IMR-90 (cell line): ENCODE measurements around the gene ATP1A2. TPM values are rescaled to one million over a fixed set of nuclear protein-coding genes. Genes with fewer than 3 reads are reported as not detected.
"Not testable (repeated sequence)": the region's sequence is repeated elsewhere in the genome, so short reads cannot be mapped to it uniquely, and the experiment has no call there.

Experiments used
- ATAC-seq: fragments of 200-7000 bp; cut with Tn5 transposase; 2 replicates; pipeline ENCODE4 v1.9.1; 2020; ENCODE audit warnings: low read depth, mild to moderate bottlenecking, moderate library complexity
- BruUV-seq: library from RNA; stranded (reverse); fragments of 400-500 nt; replicated peaks from 2 replicates; lab custom pipeline; 2021; lab: Mats Ljungman, UMichigan
- CTCF ChIA-PET: fragments of 300-600 bp; formaldehyde crosslinking; extraction: SDS; loops from one replicate; lab custom pipeline; 2021; ENCODE audit warnings: antibody characterized with exemption; lab: Yijun Ruan, JAX
- POLR2A ChIA-PET: fragments of 300-600 bp; sonication (Branson Sonifier 250); formaldehyde crosslinking; loops from one replicate; lab custom pipeline; 2022; ENCODE audit warnings: antibody characterized with exemption; ENCODE audit not compliant: unreplicated experiment; lab: Charles Lee
- DNase-seq: peaks from one replicate; pipeline ENCODE4 v3.0.0; 2013
- H2AFZ ChIP-seq: replicated peaks from 2 replicates; pipeline ENCODE3; 2013; ENCODE audit warnings: low read length, mild to moderate bottlenecking; ENCODE audit not compliant: poor library complexity
- H2AK5ac ChIP-seq: 2 replicates; pipeline ENCODE4 v1.6.1; 2013; ENCODE audit warnings: low read depth, low read length, inconsistent platforms
- H2AK9ac ChIP-seq: replicated peaks from 2 replicates; pipeline ENCODE3; 2013; ENCODE audit warnings: mild to moderate bottlenecking, low read depth, low read length, moderate library complexity; ENCODE audit not compliant: poor library complexity
- H2BK120ac ChIP-seq: 2 replicates; pipeline ENCODE4 v1.6.1; 2013; ENCODE audit warnings: low read depth, low read length, inconsistent platforms
- H2BK15ac ChIP-seq: 3 replicates; pipeline ENCODE4 v1.6.1; 2013; ENCODE audit warnings: low read depth, low read length, inconsistent platforms
- H2BK20ac ChIP-seq: 2 replicates; pipeline ENCODE4 v1.6.1; 2013; ENCODE audit warnings: low read depth, mild to moderate bottlenecking, inconsistent platforms, low read length, moderate library complexity
- H2BK5ac ChIP-seq: 2 replicates; pipeline ENCODE4 v1.6.1; 2013; ENCODE audit warnings: mild to moderate bottlenecking, low read depth, low read length, inconsistent platforms; ENCODE audit not compliant: poor library complexity, severe bottlenecking
- H3K14ac ChIP-seq: replicated peaks from 2 replicates; pipeline ENCODE4 v1.6.1; 2013; ENCODE audit warnings: low read depth, low read length, inconsistent platforms
- H3K18ac ChIP-seq: 2 replicates; pipeline ENCODE4 v1.6.1; 2013; ENCODE audit warnings: low read depth, low read length, control low read depth
- H3K23ac ChIP-seq: 2 replicates; pipeline ENCODE4 v1.6.1; 2013; ENCODE audit warnings: low read depth, low read length, inconsistent platforms
- H3K27ac ChIP-seq: 2 replicates; pipeline ENCODE4 v1.5.1; 2013; ENCODE audit warnings: mild to moderate bottlenecking, control low read depth, low read length; ENCODE audit not compliant: insufficient read depth
- H3K27me3 ChIP-seq: 2 replicates; pipeline ENCODE4 v1.6.1; 2013; ENCODE audit warnings: low read length; ENCODE audit not compliant: control insufficient read depth, insufficient read depth
- H3K36me3 ChIP-seq: 2 replicates; pipeline ENCODE4 v1.6.1; 2013; ENCODE audit warnings: low read length, mixed read lengths; ENCODE audit not compliant: control insufficient read depth, insufficient read depth
- H3K4ac ChIP-seq: 2 replicates; pipeline ENCODE4 v1.6.1; 2013; ENCODE audit warnings: low read depth, low read length, inconsistent platforms
- H3K4me1 ChIP-seq: 2 replicates; pipeline ENCODE4 v1.6.1; 2013; ENCODE audit warnings: low read length, mixed read lengths; ENCODE audit not compliant: control insufficient read depth, insufficient read depth
- H3K4me2 ChIP-seq: 2 replicates; pipeline ENCODE4 v1.6.1; 2013; ENCODE audit warnings: low read depth, mild to moderate bottlenecking, control low read depth, low read length, moderate library complexity
- H3K4me3 ChIP-seq: 2 replicates; pipeline ENCODE4 v1.5.1; 2013; ENCODE audit warnings: low read depth, mild to moderate bottlenecking, control low read depth, low read length, moderate library complexity; ENCODE audit not compliant: insufficient read depth
- H3K56ac ChIP-seq: 2 replicates; pipeline ENCODE4 v1.6.1; 2013; ENCODE audit warnings: low read length, inconsistent platforms; ENCODE audit not compliant: insufficient read depth; ENCODE audit errors: extremely low read depth
- H3K79me1 ChIP-seq, 2 experiments: 2 replicates each; pipeline ENCODE4 v1.6.1; 2013; ENCODE audit warnings: low read length in 2 of 2, inconsistent platforms in 1 of 2, low read depth in 1 of 2
- H3K9ac ChIP-seq: 2 replicates; pipeline ENCODE4 v1.6.1; 2013; ENCODE audit warnings: low read depth, low read length, control low read depth
- H3K9me1 ChIP-seq: 2 replicates; pipeline ENCODE4 v1.6.1; 2013; ENCODE audit warnings: low read length, inconsistent platforms; ENCODE audit not compliant: insufficient read depth
- H3K9me3 ChIP-seq: 2 replicates; pipeline ENCODE4 v1.6.1; 2013; ENCODE audit warnings: low read length; ENCODE audit not compliant: control insufficient read depth, insufficient read depth
- H4K20me1 ChIP-seq: 2 replicates; pipeline ENCODE4 v1.6.1; 2013; ENCODE audit warnings: low read length, inconsistent platforms; ENCODE audit not compliant: insufficient read depth
- H4K5ac ChIP-seq: 2 replicates; pipeline ENCODE4 v1.6.1; 2013; ENCODE audit warnings: mild to moderate bottlenecking, low read depth, low read length, control low read depth
- H4K8ac ChIP-seq, 2 experiments: 2 replicates each; pipeline ENCODE4 v1.6.1; 2013; ENCODE audit warnings: low read depth in 2 of 2, low read length in 2 of 2, control low read depth in 1 of 2, inconsistent platforms in 1 of 2
- H4K91ac ChIP-seq: 2 replicates; pipeline ENCODE4 v1.6.1; 2013; ENCODE audit warnings: low read depth, low read length, inconsistent platforms; ENCODE audit not compliant: insufficient read depth
- CHD1 ChIP-seq: IDR thresholded peaks from 2 replicates; pipeline ENCODE4 v1.6.1; 2012; ENCODE audit warnings: low read depth, low read length, improper control_type of control experiment
- MXI1 ChIP-seq: IDR thresholded peaks from 2 replicates; pipeline ENCODE4 v1.6.1; 2012; ENCODE audit warnings: low read depth, mild to moderate bottlenecking, low read length, moderate library complexity, borderline replicate concordance
- NFE2L2 ChIP-seq: fragments of 150-350 bp; IDR thresholded peaks from 2 replicates; pipeline ENCODE4 v1.6.1; 2016; ENCODE audit warnings: low read depth, mild to moderate bottlenecking, low read length
- RAD21 ChIP-seq: IDR thresholded peaks from 2 replicates; pipeline ENCODE4 v1.6.1; 2012; ENCODE audit warnings: low read length, improper control_type of control experiment
- RCOR1 ChIP-seq: IDR thresholded peaks from 2 replicates; pipeline ENCODE4 v1.6.1; 2012; ENCODE audit warnings: mild to moderate bottlenecking, low read length, improper control_type of control experiment; ENCODE audit not compliant: insufficient replicate concordance
- whole genome bisulfite sequencing, 2 experiments: methylation state at CpG; one replicate each; pipeline versions ENCODE4 v1.1.5 to v1.1.7; 2013; ENCODE audit warnings: missing lambda C conversion rate in 2 of 2; ENCODE audit not compliant: insufficient read length in 1 of 2; ENCODE audit errors: extremely low coverage in 2 of 2; 5-methylcytosine and 5-hydroxymethylcytosine counted together
- dilution Hi-C: fragments of 300-500 bp; cut with HindIII; formaldehyde crosslinking; loops from one replicate; pipeline ENCODE4 v1.14.3; 2018; ENCODE audit warnings: low sequenced_read_pairs; ENCODE audit not compliant: unreplicated experiment
- in situ Hi-C: fragments of 300-500 bp; cut with MboI; formaldehyde crosslinking; loops from 3 replicates; pipeline ENCODE4 v1.14.3; 2019; ENCODE audit warnings: low sequenced_read_pairs, inconsistent platforms, mixed read lengths
- intact Hi-C: fragments of 100-400 bp; cut with micrococcal nuclease; formaldehyde crosslinking; loops from 2 replicates; pipeline ENCODE4 v1.10.0; 2022
- polyA plus RNA-seq, 3 experiments: library from polyadenylated mRNA; depleted of rRNA; stranded (reverse); fragments of >200 nt; gene quantifications; 2 replicates each; pipeline ENCODE4 v1.2.3, GENCODE V29; 2012; ENCODE audit warnings: low replicate concordance in 1 of 3
- total RNA-seq: library from RNA; depleted of rRNA; stranded (reverse); fragments of >200 nt; gene quantifications from 2 replicates; pipeline ENCODE4 v1.2.3, GENCODE V29; 2012

Gene ATP1A2
- total and polyA plus RNA-seq, 2 of the 4 experiments (the other 2 are of a cell fraction) = under 0.01 to 0.15 TPM

DNA sequence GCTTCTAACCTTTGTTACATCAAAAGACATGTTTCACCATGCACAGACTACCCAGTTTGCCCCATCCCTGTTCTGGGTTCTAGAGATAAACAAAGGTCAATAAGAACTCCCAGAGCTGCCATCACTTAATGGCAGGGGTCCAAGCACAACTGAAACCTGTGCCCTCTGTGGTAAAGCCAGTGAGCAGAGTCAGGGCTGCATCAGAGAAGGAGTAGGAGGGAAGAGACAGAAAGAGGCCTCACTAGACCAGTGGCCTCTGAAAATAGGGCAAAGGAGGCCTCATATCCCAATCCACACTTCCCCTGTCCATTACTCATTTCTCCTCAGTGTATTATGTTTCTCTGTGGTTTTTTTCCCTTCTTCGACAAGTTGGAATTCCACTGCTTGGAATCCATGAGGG lies 10.2 kb downstream of the ATP1A2 start (continued):
- no peak for TF ChIP-seq CHD1
- TF ChIP-seq RAD21 = no peak
- no peak for TF ChIP-seq MXI1
- TF ChIP-seq NFE2L2 = no peak
- no peak for TF ChIP-seq RCOR1

DNA sequence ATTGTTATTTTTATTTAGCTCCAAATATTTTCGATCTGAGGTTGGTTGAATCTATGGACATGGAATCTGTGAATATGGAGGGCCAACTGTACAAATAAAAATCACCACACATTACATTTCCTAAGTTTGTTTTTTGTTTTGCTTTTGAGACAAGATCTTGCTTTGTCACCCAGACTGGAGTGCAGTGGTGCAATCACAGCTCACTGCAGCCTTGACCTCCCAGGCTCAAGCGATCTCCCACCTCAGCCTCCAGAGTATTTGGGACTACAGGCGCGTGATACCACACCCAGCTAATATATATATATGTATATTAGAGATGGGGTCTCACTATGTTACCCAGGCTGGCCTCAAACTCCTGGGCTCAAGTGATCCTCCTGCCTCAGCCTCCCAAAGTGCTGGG lies 10.8 kb downstream of the ATP1A2 start:
- H3K9ac ChIP-seq, H4K5ac ChIP-seq, H2BK20ac ChIP-seq, H3K79me1 ChIP-seq, dilution Hi-C loops, H3K14ac ChIP-seq, H3K4me2 ChIP-seq, H3K36me3 ChIP-seq, H2BK15ac ChIP-seq, H2BK5ac ChIP-seq, POLR2A ChIA-PET, DNase-seq, H2AK5ac ChIP-seq, H3K27ac ChIP-seq, CTCF ChIA-PET, H3K4ac ChIP-seq, H4K20me1 ChIP-seq, H4K91ac ChIP-seq, H3K27me3 ChIP-seq, in situ Hi-C loops, H3K18ac ChIP-seq, H2AFZ ChIP-seq, H2AK9ac ChIP-seq, H3K9me3 ChIP-seq, H3K23ac ChIP-seq, H3K56ac ChIP-seq, H4K8ac ChIP-seq, H3K4me3 ChIP-seq, ATAC-seq, H2BK120ac ChIP-seq, BruUV-seq, intact Hi-C loops: not testable (repeated sequence)
- WGBS, 2 experiments = no CpG with 5 or more reads among the region's 4 CpGs
- Histone ChIP-seq H3K4me1 (peaks cover 17% of the 10 kb centered on the region), H3K9me1 (peaks cover 26% of the 10 kb centered on the region)
